PC-3 (cell line): ENCODE data around the gene TPST2. TPM values are rescaled to one million over a fixed set of nuclear protein-coding genes. Genes with fewer than 3 reads are reported as not detected.

ENCODE experiments used
- ATAC-seq: fragments of 200-7000 bp; cut with Tn5 transposase; 2 replicates; pipeline ENCODE4 v1.9.1; 2020; ENCODE audit warnings: mild to moderate bottlenecking, moderate library complexity
- BruUV-seq: library from RNA; stranded (reverse); fragments of 400-500 nt; replicated peaks from 2 replicates; lab custom pipeline; 2021; lab: Mats Ljungman, UMichigan
- CTCF ChIA-PET: fragments of 300-600 bp; sonication (Branson Sonifier 250); formaldehyde crosslinking; loops from one replicate; lab custom pipeline; 2022; ENCODE audit warnings: antibody characterized with exemption; lab: Charles Lee
- POLR2A ChIA-PET: fragments of 300-600 bp; sonication (Branson Sonifier 250); formaldehyde crosslinking; loops from one replicate; lab custom pipeline; 2022; ENCODE audit warnings: antibody characterized with exemption; ENCODE audit not compliant: unreplicated experiment; lab: Charles Lee
- DNase-seq: peaks from one replicate; pipeline ENCODE4 v3.0.0-alpha.2; 2015
- H2AFZ ChIP-seq: fragments of 300-600 bp; sonication (generic); 2 replicates; pipeline ENCODE4 v1.6.0; 2016; ENCODE audit warnings: antibody characterized with exemption, low read length
- H3F3A ChIP-seq: fragments of 300-600 bp; sonication (generic); one replicate; pipeline ENCODE4 v1.6.0; 2017; ENCODE audit warnings: antibody characterized with exemption, low read length, control low read depth, mild to moderate bottlenecking; ENCODE audit not compliant: unreplicated experiment
- H3K27ac ChIP-seq: fragments of 300-600 bp; sonication (generic); 2 replicates; pipeline ENCODE4 v1.5.1; 2016; ENCODE audit warnings: mild to moderate bottlenecking, low read length
- H3K27me3 ChIP-seq: fragments of 300-600 bp; sonication (generic); 2 replicates; pipeline ENCODE4 v1.6.1; 2016; ENCODE audit warnings: low read length, mixed read lengths
- H3K36me3 ChIP-seq: fragments of 300-600 bp; sonication (generic); 2 replicates; pipeline ENCODE4 v1.6.1; 2016; ENCODE audit warnings: low read depth, mixed run types, low read length, mixed read lengths
- H3K4me1 ChIP-seq: fragments of 300-600 bp; sonication (generic); 2 replicates; pipeline ENCODE4 v1.5.1; 2016; ENCODE audit warnings: low read length; ENCODE audit not compliant: insufficient read depth
- H3K4me2 ChIP-seq: fragments of 300-600 bp; sonication (generic); 2 replicates; pipeline ENCODE4 v1.6.0; 2016; ENCODE audit warnings: low read length
- H3K4me3 ChIP-seq: fragments of 300-600 bp; sonication (generic); 2 replicates; pipeline ENCODE4 v1.5.1; 2016; ENCODE audit warnings: mild to moderate bottlenecking, low read length, mixed read lengths
- H3K79me2 ChIP-seq: fragments of 300-600 bp; sonication (generic); 2 replicates; pipeline ENCODE4 v1.6.1; 2017; ENCODE audit warnings: low read length, mixed read lengths
- H3K9ac ChIP-seq: fragments of 300-600 bp; sonication (generic); 2 replicates; pipeline ENCODE4 v1.6.0; 2016; ENCODE audit warnings: mild to moderate bottlenecking, low read length
- H3K9me2 ChIP-seq: fragments of 300-600 bp; sonication (generic); replicated peaks from 2 replicates; pipeline ENCODE4 v1.6.1; 2016; ENCODE audit warnings: mixed run types, low read length, mixed read lengths
- H3K9me3 ChIP-seq: fragments of 300-600 bp; sonication (generic); 2 replicates; pipeline ENCODE4 v1.6.1; 2016; ENCODE audit warnings: low read length, mixed read lengths
- H4K20me1 ChIP-seq: fragments of 300-600 bp; sonication (generic); 2 replicates; pipeline ENCODE4 v1.6.1; 2016; ENCODE audit warnings: low read length, mixed read lengths
- CTCF ChIP-seq: fragments of 300-600 bp; sonication (generic); conservative IDR thresholded peaks from 2 replicates; pipeline ENCODE4 v1.5.1; 2017; ENCODE audit warnings: antibody characterized with exemption, low read depth, mild to moderate bottlenecking, low read length
- EZH2 ChIP-seq: fragments of 300-600 bp; sonication (generic); IDR thresholded peaks from one replicate; pipeline ENCODE4 v1.6.1; 2017; ENCODE audit warnings: antibody characterized with exemption, mild to moderate bottlenecking, low read length; ENCODE audit not compliant: unreplicated experiment
- EZH2phosphoT487 ChIP-seq: fragments of 300-600 bp; sonication (generic); IDR thresholded peaks from 2 replicates; pipeline ENCODE4 v1.6.1; 2018; ENCODE audit warnings: mild to moderate bottlenecking, antibody characterized with exemption, low read length, borderline replicate concordance
- intact Hi-C: fragments of 100-400 bp; cut with micrococcal nuclease; formaldehyde crosslinking; loops from 2 replicates; pipeline ENCODE4 v1.9.0; 2023
- total RNA-seq: library from RNA; depleted of rRNA; stranded (reverse); fragments of >200 nt; gene quantifications from 2 replicates; pipeline ENCODE4 v1.2.3, GENCODE V29; 2014

The TPST2 gene
- total RNA-seq, 1 experiment from 2014 or later = 8.1 TPM

- Histone ChIP-seq H4K20me1 (no peaks in the 10 kb centered on the region), H3K9me2 (no peaks in the 10 kb centered on the region), H3K27ac (no peak overlapping the region), H3K27me3 (no peaks in the 10 kb centered on the region), H3K4me3 (no peak overlapping the region), H3K9me3 (no peaks in the 10 kb centered on the region), H3K9ac (no peak overlapping the region), H3K79me2 (peaks cover 22% of the 10 kb centered on the region), H2AFZ (no peak overlapping the region), H3K4me1 (peaks cover 18% of the 10 kb centered on the region; the same call in 1 of the 2 replicates), H3F3A (no peaks in the 10 kb centered on the region), H3K36me3 (peaks cover 29% of the 10 kb centered on the region), H3K4me2 (no peak overlapping the region)
- ATAC-seq (no peak), DNase-seq (no peak)
- CTCF ChIA-PET = no interaction called here
- POLR2A ChIA-PET = no interaction called here
- intact Hi-C loops = no loop called here
- BruUV-seq = no TSS peak
- TF ChIP-seq CTCF = no peak
- no peak for TF ChIP-seq EZH2
- no peak for TF ChIP-seq EZH2phosphoT487
Observed at GRCh38 chr22:26489447-26490036, 100.4 kb downstream of the TPST2 start.

- Histone ChIP-seq H3K4me2 (no peak overlapping the region), H3K9ac (no peak overlapping the region), H2AFZ (no peak overlapping the region), H3F3A (no peaks in the 10 kb centered on the region), H3K27ac (no peak overlapping the region), H3K9me2 (no peaks in the 10 kb centered on the region), H3K4me1 (peaks cover 9% of the 10 kb centered on the region; the same call in 1 of the 2 replicates), H3K79me2 (peaks cover 32% of the 10 kb centered on the region), H4K20me1 (no peaks in the 10 kb centered on the region), H3K4me3 (no peak overlapping the region), H3K9me3 (no peaks in the 10 kb centered on the region), H3K36me3 (peaks cover 22% of the 10 kb centered on the region), H3K27me3 (no peaks in the 10 kb centered on the region)
- ATAC-seq (no peak), DNase-seq (no peak)
- CTCF ChIA-PET = no interaction called here
- POLR2A ChIA-PET = no interaction called here
- TF ChIP-seq CTCF (no peak), EZH2 (no peak), EZH2phosphoT487 (no peak)
- no TSS peak for BruUV-seq
- intact Hi-C loops = no loop called here
Observed at GRCh38 chr22:26487996-26488395, 101.9 kb downstream of the TPST2 start.

GRCh38 chr22:26486394-26486793 is 103.5 kb downstream of the TPST2 start:
- Histone ChIP-seq H4K20me1 (no peaks in the 10 kb centered on the region), H3K36me3 (peaks cover 8% of the 10 kb centered on the region), H3K27me3 (no peaks in the 10 kb centered on the region), H3K9me3 (no peaks in the 10 kb centered on the region), H3K79me2 (peaks cover 40% of the 10 kb centered on the region), H3F3A (no peaks in the 10 kb centered on the region), H3K4me3 (no peak overlapping the region), H3K9ac (no peak overlapping the region), H3K4me1 (peaks cover 10% of the 10 kb centered on the region; the same call in 1 of the 2 replicates), H2AFZ (no peak overlapping the region), H3K4me2 (no peak overlapping the region), H3K9me2 (no peaks in the 10 kb centered on the region), H3K27ac (no peak overlapping the region)
- no TSS peak for BruUV-seq
- no peak for TF ChIP-seq EZH2
- TF ChIP-seq EZH2phosphoT487 = no peak
- TF ChIP-seq CTCF = no peak
- intact Hi-C loops = no loop called here
- no peak for ATAC-seq
- CTCF ChIA-PET = no interaction called here
- POLR2A ChIA-PET = no interaction called here
- no peak for DNase-seq
